ENCODE data around the gene AGK. TPM values are rescaled to one million over a fixed set of nuclear protein-coding genes. Genes with fewer than 3 reads are reported as not detected.
"Not testable (repeated sequence)": the region's sequence is repeated elsewhere in the genome, so short reads cannot be mapped to it uniquely, and the experiment has no call there.

Gene AGK
- total RNA-seq, 4 donors from 2014 or later = 8.4 to 47.0 (median 17.5) TPM

DNA sequence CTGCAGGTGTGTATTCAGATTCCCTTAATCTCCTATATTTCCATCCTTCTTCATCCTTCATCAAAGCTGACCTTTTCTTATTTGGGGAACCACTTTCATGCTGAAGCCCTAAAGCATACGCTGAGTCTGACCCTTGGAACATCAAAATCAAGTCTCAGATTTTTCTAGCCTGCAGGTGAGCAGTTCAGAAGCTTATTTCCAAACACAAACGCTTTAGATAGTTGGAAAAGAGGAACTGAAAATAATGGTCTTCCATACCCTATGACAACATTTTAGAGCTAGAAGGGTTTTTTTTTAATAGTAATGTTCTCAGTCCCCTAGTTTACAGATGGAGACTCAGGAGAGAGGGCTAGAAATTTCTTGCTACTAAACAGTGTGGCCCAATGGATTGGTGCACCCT is 1.6 kb upstream of the AGK start:
- Histone ChIP-seq H3K4me3 (no peak overlapping the region), H3K27ac (no peak overlapping the region), H3K27me3 (no peaks in the 10 kb centered on the region), H3K9me3 (no peaks in the 10 kb centered on the region), H3K36me3 (no peaks in the 10 kb centered on the region), H3K4me1 (peaks cover 0 to 17% (median 2%) of the 10 kb centered on the region in 4 donors)
- no peak for TF ChIP-seq POLR2A (IDR thresholded peaks at IDR 0.05)
- DNase-seq = no peak

DNA sequence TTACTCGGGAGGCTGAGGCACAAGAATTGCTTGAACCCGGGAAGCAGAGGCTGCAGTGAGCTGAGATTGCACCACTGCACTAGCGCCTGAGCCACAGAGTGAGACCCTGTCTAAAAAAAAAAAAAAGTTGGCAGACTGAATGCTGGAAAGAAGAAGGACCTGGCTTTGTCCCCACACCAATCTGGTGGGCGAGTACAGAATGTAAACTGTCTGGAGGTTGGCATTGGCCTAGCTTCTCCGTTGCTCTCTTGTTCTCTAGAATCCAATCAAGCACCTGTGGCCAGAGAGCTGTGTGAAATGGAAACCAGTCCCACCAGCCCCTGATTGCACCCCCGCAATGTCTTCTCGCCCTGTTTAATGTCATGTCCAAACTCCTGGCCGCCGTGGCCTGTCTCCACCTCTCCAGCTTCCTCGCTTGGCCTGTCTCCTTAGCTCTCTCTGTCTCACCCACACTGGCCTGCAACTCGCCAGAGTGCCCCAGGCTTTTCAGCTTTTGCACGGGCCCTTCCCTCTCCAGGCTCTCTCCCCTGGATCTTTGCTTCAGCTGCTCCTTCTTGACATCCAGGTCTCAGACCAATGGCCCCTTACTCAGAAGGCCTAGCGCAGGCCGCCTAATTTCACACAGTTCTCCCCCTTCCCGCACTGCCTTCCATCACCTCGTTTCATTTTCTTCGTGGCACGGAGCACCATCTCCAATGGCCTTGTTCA is 670 bp upstream of the AGK start:
- H3K27ac ChIP-seq = peak overlapping the region; percentile 52 to 71 (median 61)
- H3K4me3 ChIP-seq = peak overlapping the region; percentile 90 to 99 (median 94)
- H3K36me3 ChIP-seq = no peaks in the 10 kb centered on the region
- H3K9me3 ChIP-seq = no peaks in the 10 kb centered on the region
- no peaks in the 10 kb centered on the region for H3K27me3 ChIP-seq
- DNase-seq = peak in 1 of 3 donors; percentile 47
- peaks cover 0 to 17% (median 2%) of the 10 kb centered on the region in 4 donors for H3K4me1 ChIP-seq
- TF ChIP-seq, protein P1, sequence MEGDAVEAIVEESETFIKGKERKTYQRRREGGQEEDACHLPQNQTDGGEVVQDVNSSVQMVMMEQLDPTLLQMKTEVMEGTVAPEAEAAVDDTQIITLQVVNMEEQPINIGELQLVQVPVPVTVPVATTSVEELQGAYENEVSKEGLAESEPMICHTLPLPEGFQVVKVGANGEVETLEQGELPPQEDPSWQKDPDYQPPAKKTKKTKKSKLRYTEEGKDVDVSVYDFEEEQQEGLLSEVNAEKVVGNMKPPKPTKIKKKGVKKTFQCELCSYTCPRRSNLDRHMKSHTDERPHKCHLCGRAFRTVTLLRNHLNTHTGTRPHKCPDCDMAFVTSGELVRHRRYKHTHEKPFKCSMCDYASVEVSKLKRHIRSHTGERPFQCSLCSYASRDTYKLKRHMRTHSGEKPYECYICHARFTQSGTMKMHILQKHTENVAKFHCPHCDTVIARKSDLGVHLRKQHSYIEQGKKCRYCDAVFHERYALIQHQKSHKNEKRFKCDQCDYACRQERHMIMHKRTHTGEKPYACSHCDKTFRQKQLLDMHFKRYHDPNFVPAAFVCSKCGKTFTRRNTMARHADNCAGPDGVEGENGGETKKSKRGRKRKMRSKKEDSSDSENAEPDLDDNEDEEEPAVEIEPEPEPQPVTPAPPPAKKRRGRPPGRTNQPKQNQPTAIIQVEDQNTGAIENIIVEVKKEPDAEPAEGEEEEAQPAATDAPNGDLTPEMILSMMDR (IDR thresholded peaks at IDR 0.05) = no peak
- no peak for TF ChIP-seq POLR2A (IDR thresholded peaks at IDR 0.05)

DNA sequence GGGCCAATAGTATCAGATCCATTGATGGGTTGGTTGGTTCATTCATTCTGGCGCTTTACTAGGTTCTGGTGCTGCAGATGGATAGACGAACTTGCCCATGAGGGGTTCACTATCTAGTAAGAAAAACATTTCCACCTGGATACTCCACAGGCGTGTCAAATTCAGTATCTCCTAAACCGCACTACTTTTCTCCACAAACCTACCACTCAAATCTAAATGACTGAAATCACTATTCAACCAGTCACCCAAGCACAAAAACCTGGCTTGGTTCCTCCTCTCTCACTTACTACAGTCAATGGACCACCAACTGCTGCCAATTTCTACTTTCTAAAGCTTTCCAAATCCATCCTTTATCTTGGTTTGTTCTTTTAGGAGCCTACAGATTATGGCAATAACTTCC is 572 bp downstream of the AGK start:
- H3K27ac ChIP-seq = peak overlapping the region in 3 of 4 donors; percentile 52 to 71 (median 64)
- no peaks in the 10 kb centered on the region for H3K9me3 ChIP-seq
- no peak for TF ChIP-seq POLR2A (IDR thresholded peaks at IDR 0.05)
- TF ChIP-seq, protein P1 (IDR thresholded peaks at IDR 0.05) = no peak
- peak overlapping the region; percentile 90 to 99 (median 94) for H3K4me3 ChIP-seq
- H3K27me3 ChIP-seq = no peaks in the 10 kb centered on the region
- peaks cover 0 to 10% (median 0%) of the 10 kb centered on the region in 3 donors for H3K36me3 ChIP-seq
- peaks cover 0 to 17% (median 2%) of the 10 kb centered on the region in 4 donors for H3K4me1 ChIP-seq
- no peak for DNase-seq

DNA sequence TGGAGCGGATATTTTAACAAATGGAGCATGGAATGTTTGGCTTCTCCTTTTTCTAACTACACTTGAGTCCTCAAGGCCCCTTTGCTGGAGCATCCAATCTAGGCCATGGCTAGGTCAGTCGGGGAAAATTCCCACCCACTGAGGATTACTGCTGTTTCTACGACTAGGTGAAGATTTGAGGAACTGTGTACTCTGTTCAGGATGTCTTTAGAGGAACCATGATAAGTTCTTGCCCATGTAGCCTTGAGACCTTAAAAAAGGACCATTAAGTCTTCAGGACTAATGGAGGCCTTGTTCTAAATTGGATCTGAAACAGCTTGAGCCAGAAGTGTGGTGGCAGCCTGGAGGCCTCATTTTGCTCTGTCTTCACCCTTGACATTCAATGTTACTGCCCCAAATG is 6.2 kb downstream of the AGK start:
- Histone ChIP-seq H3K27me3 (no peaks in the 10 kb centered on the region), H3K36me3 (peaks cover 0 to 20% (median 0%) of the 10 kb centered on the region in 3 donors), H3K27ac (no peak overlapping the region), H3K4me3 (no peak overlapping the region), H3K9me3 (peaks cover 0 to 4% (median 0%) of the 10 kb centered on the region in 4 donors), H3K4me1 (peaks cover 0 to under 1% (median 0%) of the 10 kb centered on the region in 4 donors)
- DNase-seq = no peak
- no peak for TF ChIP-seq POLR2A (IDR thresholded peaks at IDR 0.05)
- TF ChIP-seq, protein P1 (IDR thresholded peaks at IDR 0.05) = no peak

DNA sequence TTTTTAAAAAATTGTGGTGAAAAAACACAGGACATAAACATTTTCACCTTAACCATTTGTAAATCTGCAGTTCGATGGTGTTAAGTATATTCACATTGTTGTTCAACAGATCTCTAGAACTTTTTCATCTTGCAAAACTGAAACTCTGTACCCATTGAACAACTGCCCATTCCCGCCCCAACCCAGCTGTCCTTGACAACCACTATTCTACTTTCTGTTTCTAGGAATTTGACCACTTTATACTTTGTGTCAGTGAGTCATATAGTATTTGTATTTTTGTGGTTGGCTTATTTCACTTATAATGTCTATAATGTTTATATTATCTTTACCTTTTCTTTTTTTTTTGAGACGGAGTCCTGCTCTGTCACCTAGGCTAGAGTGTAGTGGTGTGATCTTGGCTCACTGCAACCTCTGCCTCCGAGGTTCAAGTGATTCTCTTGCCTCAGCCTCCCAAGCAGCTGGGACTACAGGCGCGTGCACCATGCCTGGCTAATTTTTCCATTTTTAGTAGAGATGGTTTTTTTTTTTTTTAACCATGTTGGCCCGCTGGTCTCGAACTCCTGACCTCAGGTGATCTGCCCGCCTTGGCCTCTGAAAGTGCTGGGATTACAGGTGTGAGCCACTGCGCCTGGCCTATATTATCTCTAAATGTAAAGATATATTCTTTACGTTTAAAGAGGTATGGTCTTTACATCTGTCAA is 6.8 kb downstream of the AGK start:
- peaks cover 0 to 20% (median 0%) of the 10 kb centered on the region in 3 donors for H3K36me3 ChIP-seq

DNA sequence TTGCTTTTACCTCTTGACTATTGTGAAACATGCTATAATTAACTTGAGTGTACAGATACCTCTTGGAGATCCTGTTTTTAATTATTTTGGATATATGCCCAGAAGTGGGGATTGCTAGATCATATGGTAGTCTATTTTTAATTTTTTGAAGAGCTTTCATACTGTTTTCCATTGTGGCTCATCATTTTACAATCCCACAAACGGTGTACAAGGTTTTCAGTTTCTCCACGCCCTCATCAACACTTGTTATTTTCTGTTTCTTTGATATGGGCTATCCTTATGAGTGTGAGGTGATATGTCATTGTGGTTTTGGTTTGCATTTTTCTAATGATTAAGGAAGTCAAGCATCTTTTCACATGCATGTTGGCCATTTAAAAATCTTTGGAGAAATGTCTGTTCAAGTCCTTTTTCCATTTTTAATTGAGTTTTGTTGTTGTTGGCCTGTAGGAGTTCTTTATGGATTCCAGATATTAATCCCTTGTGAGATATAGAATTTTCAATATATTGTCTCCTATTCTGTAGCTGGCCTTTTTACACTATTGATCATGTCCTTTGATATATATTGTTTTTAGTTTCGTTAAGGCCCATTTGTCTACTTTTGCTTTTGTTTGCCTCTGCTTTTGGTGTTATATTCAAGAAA is 7.5 kb downstream of the AGK start:
- H3K9me3 ChIP-seq = peaks cover 0 to 4% (median 0%) of the 10 kb centered on the region in 4 donors
- no peak overlapping the region for H3K27ac ChIP-seq
- H3K27me3 ChIP-seq = no peaks in the 10 kb centered on the region
- no peak for TF ChIP-seq POLR2A (IDR thresholded peaks at IDR 0.05)
- TF ChIP-seq, protein P1 (IDR thresholded peaks at IDR 0.05) = no peak
- no peak overlapping the region for H3K4me3 ChIP-seq
- peaks cover 0 to 20% (median 0%) of the 10 kb centered on the region in 3 donors for H3K36me3 ChIP-seq
- DNase-seq = no peak
- H3K4me1 ChIP-seq = no peaks in the 10 kb centered on the region

More for the DNA sequence above, 6.8 kb downstream of the AGK start:
- H3K27ac ChIP-seq, H3K9me3 ChIP-seq, H3K4me3 ChIP-seq, H3K27me3 ChIP-seq, DNase-seq, H3K4me1 ChIP-seq: not testable (repeated sequence)

All from Peyer's patch (tissue), 4 donors.